Heart right ventricle (tissue), 16 donors: Measurements from ENCODE around the gene SP4. TPM values are rescaled to one million over a fixed set of nuclear protein-coding genes. Genes with fewer than 3 reads are reported as not detected.
A peak's percentile ranks its signal among the peaks of the same experiment; 100 is the strongest.

Experiments used
- ATAC-seq, 8 donors: fragments of 200-7000 bp; cut with Tn5 transposase; one replicate each; pipeline ENCODE4 v1.9.1; 2020; ENCODE audit warnings: mild to moderate bottlenecking in 8 of 8, moderate library complexity in 8 of 8, moderate number of reproducible peaks in 1 of 8
- DNase-seq, 2 donors: peaks; one replicate each; pipeline ENCODE4 v3.0.0-alpha.2; 2020
- H3K27ac ChIP-seq, 10 donors: fragments of 200-600 bp; sonication (generic) in 2 of 10; one replicate each; pipeline versions ENCODE4 v1.5.0 to v1.8.0; 2020 to 2022; ENCODE audit warnings: mild to moderate bottlenecking in 3 of 10
- H3K27me3 ChIP-seq, 7 donors: fragments of 200-600 bp; one replicate each; pipeline ENCODE4 v1.8.0; 2021 to 2022; ENCODE audit warnings: mild to moderate bottlenecking in 2 of 7
- H3K36me3 ChIP-seq, 9 donors: fragments of 200-600 bp; sonication (generic) in 1 of 9; one replicate each; pipeline versions ENCODE4 v1.5.0 to v1.8.0; 2020 to 2022; ENCODE audit warnings: mild to moderate bottlenecking in 2 of 9
- H3K4me1 ChIP-seq, 9 donors: fragments of 200-600 bp; sonication (generic) in 1 of 9; one replicate each; pipeline versions ENCODE4 v1.5.0 to v1.8.0; 2020 to 2022; ENCODE audit warnings: mild to moderate bottlenecking in 4 of 9
- H3K4me3 ChIP-seq, 10 donors: fragments of 200-600 bp; sonication (generic) in 2 of 10; one replicate each; pipeline versions ENCODE4 v1.5.0 to v1.8.0; 2020 to 2022; ENCODE audit warnings: mild to moderate bottlenecking in 7 of 10, moderate library complexity in 2 of 10
- H3K9me3 ChIP-seq, 11 donors: fragments of 200-600 bp in 10 of 11; sonication (generic) in 2 of 11; one replicate each; pipeline versions ENCODE4 v1.5.0 to v1.8.0; 2013 to 2022; ENCODE audit warnings: mild to moderate bottlenecking in 2 of 11, control low read depth in 1 of 11, moderate library complexity in 1 of 11
- WGBS, 2 donors: extraction: QIAGEN DNeasy Blood & Tissue Kit; methylation state at CpG; one replicate each; pipeline ENCODE4 v1.1.7; 2013; ENCODE audit warnings: inconsistent platforms in 1 of 2; 5-methylcytosine and 5-hydroxymethylcytosine counted together
- intact Hi-C, 10 donors: fragments of 100-400 bp; cut with DNase I; formaldehyde crosslinking; loops; one replicate each; pipeline versions ENCODE4 v1.11.1 to v1.14.2; 2022
- polyA plus RNA-seq, 2 donors: library from polyadenylated mRNA; stranded (reverse); fragments of 200-250 nt; gene quantifications; one replicate each; pipeline ENCODE4 v1.2.3, GENCODE V29; 2013
- total RNA-seq, 10 donors: library from RNA; stranded (reverse); fragmentation: NEBNext Ultra II Directional in 3 of 10; extraction: Animal tissue kit (Norgen Biotek cat#: 25700) in 3 of 10; gene quantifications; one replicate each; pipeline versions ENCODE4 v1.2.1 to v1.2.4, GENCODE V29; 2021 to 2023
- TF ChIP-seq, protein P1 (sequence below), 9 donors: fragments of 200-600 bp; sonication (generic) in 2 of 9; IDR thresholded peaks; one replicate each; pipeline versions ENCODE4 v1.5.0 to v1.8.0; 2021 to 2022; ENCODE audit warnings: antibody characterized with exemption in 9 of 9, mild to moderate bottlenecking in 5 of 9, moderate library complexity in 1 of 9
- donor health status: Arrhythmogenic right ventricular cardiomyopathy.
- donor health status: ischemic (EF 13 %, LVEDD 7.1; RV severe dilation, severe dysfunction).
- donor health status: healthy with polysubstance abuse.
- donor health status: DM: no; HTN: yes; CAD: no.
- donor health status: DM: no; HTN: no; CAD: no.
- donor health status: ischemic (EF 25% LVEDD 6.9; RV normal size, moderate dysfunction).
- donor health status: ischemic (EF 25% LVEDD 5.7; RV mildly dilated, moderate dysfunction).
- donor health status: healthy.
- donor health status: DM: yes; HTN: yes; CAD: no.
- donor health status: Ischemic cardiomyopathy.
- donor health status: ischemic (EF 35%, LVEDD 5.7; RV mildly dilated, moderate dysfunction).
- donor health status: nonischemic (EF 11% LVEDD 7.7; RV severe dilation, severe dysfunction).
- donor health status: DM: yes; HTN: yes; CAD: no.
- donor health status: PGD.
- donor health status: ischemic (EF 29% LVEDD 5.4; RV normal size, mild dysfunction).
- donor health status: nonischemic (EF 23%, LVEDD 6.1; RV moderate dilation, normal function).

The SP4 gene
- total and polyA plus RNA-seq, 12 donors = 1.6 to 9.9 (median 6.5) TPM

DNA sequence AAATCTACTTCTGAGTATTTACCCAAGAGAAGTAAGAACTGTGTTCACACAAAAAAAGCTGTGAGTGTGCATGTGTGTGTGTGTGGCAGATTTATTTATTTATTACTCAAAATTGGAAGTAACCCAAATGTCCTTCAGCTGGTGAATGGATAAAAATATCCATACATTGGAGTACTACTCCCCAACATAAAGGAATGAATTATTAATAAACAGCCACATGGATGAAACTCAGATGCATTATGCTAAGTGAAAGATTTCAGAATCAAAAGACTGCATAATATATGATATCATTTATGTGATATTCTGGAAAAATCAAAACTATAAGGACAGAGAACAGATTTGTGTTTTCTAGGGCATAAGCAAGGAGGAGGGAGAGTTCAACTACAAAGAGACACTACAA is 67.8 kb downstream of the SP4 start:
- no peaks in the 10 kb centered on the region for H3K4me1 ChIP-seq
- H3K4me3 ChIP-seq = no peak overlapping the region
- TF ChIP-seq, protein P1, sequence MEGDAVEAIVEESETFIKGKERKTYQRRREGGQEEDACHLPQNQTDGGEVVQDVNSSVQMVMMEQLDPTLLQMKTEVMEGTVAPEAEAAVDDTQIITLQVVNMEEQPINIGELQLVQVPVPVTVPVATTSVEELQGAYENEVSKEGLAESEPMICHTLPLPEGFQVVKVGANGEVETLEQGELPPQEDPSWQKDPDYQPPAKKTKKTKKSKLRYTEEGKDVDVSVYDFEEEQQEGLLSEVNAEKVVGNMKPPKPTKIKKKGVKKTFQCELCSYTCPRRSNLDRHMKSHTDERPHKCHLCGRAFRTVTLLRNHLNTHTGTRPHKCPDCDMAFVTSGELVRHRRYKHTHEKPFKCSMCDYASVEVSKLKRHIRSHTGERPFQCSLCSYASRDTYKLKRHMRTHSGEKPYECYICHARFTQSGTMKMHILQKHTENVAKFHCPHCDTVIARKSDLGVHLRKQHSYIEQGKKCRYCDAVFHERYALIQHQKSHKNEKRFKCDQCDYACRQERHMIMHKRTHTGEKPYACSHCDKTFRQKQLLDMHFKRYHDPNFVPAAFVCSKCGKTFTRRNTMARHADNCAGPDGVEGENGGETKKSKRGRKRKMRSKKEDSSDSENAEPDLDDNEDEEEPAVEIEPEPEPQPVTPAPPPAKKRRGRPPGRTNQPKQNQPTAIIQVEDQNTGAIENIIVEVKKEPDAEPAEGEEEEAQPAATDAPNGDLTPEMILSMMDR (IDR thresholded peaks at IDR 0.05) = no peak
- ATAC-seq (no peak), DNase-seq (no peak)
- H3K36me3 ChIP-seq = peaks cover 0 to 21% (median 0%) of the 10 kb centered on the region in 9 donors
- H3K9me3 ChIP-seq = peaks cover 0 to 46% (median 8%) of the 10 kb centered on the region in 11 donors
- H3K27ac ChIP-seq = no peak overlapping the region
- no peaks in the 10 kb centered on the region for H3K27me3 ChIP-seq
- intact Hi-C loops = no loop called here

DNA sequence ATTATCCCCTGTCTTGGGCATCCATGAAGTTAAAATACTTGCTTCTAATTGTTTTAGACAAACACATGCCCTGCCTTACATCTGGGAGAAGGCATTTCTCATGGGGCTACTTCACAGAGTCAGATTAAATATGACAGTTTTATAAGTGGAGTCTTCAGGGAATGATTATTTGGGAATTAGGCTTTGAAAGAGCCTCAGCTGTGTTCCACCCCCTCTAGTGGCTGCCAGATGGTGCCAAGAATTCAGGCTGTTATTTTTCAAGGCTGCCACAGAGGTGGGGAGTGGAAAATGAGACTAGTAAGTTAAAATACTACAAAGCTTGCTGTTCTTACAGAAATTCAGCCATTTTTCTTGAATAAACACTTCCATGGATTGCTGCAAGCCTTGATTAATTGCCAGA is 69.2 kb downstream of the SP4 start:
- H3K4me1 ChIP-seq = no peaks in the 10 kb centered on the region
- no peaks in the 10 kb centered on the region for H3K27me3 ChIP-seq
- no peak overlapping the region for H3K4me3 ChIP-seq
- no peak overlapping the region for H3K27ac ChIP-seq
- no peak for DNase-seq
- peaks cover 0 to 21% (median 0%) of the 10 kb centered on the region in 9 donors for H3K36me3 ChIP-seq
- ATAC-seq = no peak
- H3K9me3 ChIP-seq = peaks cover 0 to 46% (median 8%) of the 10 kb centered on the region in 11 donors
- intact Hi-C loops = no loop called here
- TF ChIP-seq, protein P1 (IDR thresholded peaks at IDR 0.05) = peak in 2 of 9 donors; percentile 9 to 16

DNA sequence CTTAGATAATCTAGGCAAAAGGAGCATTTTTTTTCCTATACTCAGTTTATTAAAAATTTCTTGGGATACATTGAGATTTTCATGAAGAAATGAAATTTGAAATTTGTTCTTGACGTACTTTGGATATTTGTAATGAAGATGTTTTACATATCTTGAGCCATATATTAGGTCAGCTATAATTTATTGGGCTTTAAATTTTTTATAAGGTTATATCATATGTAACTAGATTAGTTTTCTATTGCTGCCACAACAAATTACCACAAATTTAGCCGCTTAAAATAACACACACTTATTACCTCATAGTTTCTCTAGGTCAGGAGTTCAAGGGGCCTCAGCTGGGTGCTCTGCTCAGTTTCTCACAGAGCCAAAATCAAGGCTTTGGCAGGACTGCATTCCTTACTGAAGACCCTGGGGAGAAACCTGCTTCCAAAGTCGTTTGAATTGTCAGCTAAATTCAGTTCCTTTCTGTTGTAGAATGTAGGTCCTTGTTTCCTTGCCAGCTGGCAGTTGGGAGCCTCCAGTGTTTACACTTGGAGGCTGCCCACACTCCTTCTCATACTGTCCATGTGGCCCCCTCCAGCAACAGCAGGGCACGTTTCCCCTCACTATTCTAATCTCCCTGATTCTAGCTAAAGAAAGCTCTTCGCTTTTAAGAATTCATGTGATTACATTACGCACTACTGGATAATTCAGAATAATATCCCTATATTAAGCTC is 72.4 kb downstream of the SP4 start:
- WGBS, 2 donors = 79% methylated on average over 6 of the region's 6 CpGs
- TF ChIP-seq, protein P1 (IDR thresholded peaks at IDR 0.05) = no peak
- no peak overlapping the region for H3K4me3 ChIP-seq

DNA sequence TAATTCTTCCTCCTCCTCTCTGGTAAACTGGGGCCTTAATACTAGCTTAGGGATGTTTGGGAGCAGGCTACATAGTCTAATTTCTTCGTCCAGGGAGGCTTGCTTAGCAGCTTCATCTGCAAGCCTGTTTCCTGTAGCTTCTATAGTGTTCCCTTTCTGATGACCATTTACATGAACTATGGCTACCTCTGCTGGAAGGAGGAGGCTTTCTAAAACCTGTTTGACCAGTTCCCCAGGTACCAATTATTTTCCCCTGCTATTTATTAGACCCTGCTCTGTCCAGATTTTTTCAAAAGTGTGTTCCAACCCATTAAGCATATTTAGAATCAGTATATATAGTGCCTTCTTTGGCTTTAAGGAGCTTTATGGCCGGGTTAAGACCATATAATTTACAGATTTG is 76.1 kb downstream of the SP4 start:
- Histone ChIP-seq H3K27me3 (no peaks in the 10 kb centered on the region), H3K4me1 (no peaks in the 10 kb centered on the region), H3K27ac (no peak overlapping the region), H3K9me3 (peaks cover 0 to 3% (median 0%) of the 10 kb centered on the region in 11 donors), H3K4me3 (no peak overlapping the region), H3K36me3 (peaks cover 0 to 7% (median 0%) of the 10 kb centered on the region in 9 donors)
- ATAC-seq (no peak), DNase-seq (no peak)
- 90 to 98% methylated on average over 2 of the region's 2 CpGs for WGBS, 2 donors
- intact Hi-C loops = loop anchor here in 2 of 10 donors (10.0 kb wide), 2 partner anchors 239 to 729 kb away; no protein-coding TSS in a partner anchor
- TF ChIP-seq, protein P1 (IDR thresholded peaks at IDR 0.05) = no peak

More for the DNA sequence above, 72.4 kb downstream of the SP4 start:
- no peak for ATAC-seq
- no peaks in the 10 kb centered on the region for H3K27me3 ChIP-seq
- intact Hi-C loops = loop anchor here in 3 of 10 donors (1.0 to 10.0 kb wide), 3 partner anchors 52 to 725 kb away; no protein-coding TSS in a partner anchor
- H3K27ac ChIP-seq = no peak overlapping the region
- H3K36me3 ChIP-seq = peaks cover 0 to 11% (median 0%) of the 10 kb centered on the region in 9 donors
- no peaks in the 10 kb centered on the region for H3K4me1 ChIP-seq
- no peak for DNase-seq
- H3K9me3 ChIP-seq = peaks cover 0 to 22% (median 8%) of the 10 kb centered on the region in 11 donors
